Stimulated activated naive CD8-positive, alpha-beta T cell treated with anti-CD3 and anti-CD28 coated beads, Interleukin-15, Interleukin-2, amounts not matched to agents 100 ng/mL and 50 ng/mL, for 24 hours (primary cell): Measurements from ENCODE around the gene RAB18.
"Not testable (repeated sequence)": the region's sequence is repeated elsewhere in the genome, so short reads cannot be mapped to it uniquely, and the experiment has no call there.

ENCODE experiments used
- H3K27ac Mint-ChIP-seq: one replicate; pipeline ENCODE4 v1.8.0; 2021; ENCODE audit warnings: mild to moderate bottlenecking, mixed read lengths
- H3K27me3 Mint-ChIP-seq: one replicate; pipeline ENCODE4 v1.8.0; 2021; ENCODE audit warnings: mixed read lengths
- H3K36me3 Mint-ChIP-seq: one replicate; pipeline ENCODE4 v1.8.0; 2021; ENCODE audit warnings: low read depth, mixed read lengths
- H3K4me1 Mint-ChIP-seq: one replicate; pipeline ENCODE4 v1.8.0; 2021; ENCODE audit warnings: low read depth, mixed read lengths
- H3K4me3 Mint-ChIP-seq: one replicate; pipeline ENCODE4 v1.8.0; 2021; ENCODE audit warnings: mild to moderate bottlenecking, mixed read lengths
- H3K9me3 Mint-ChIP-seq: one replicate; pipeline ENCODE4 v1.8.0; 2021; ENCODE audit warnings: mixed read lengths

The RAB18 gene

DNA sequence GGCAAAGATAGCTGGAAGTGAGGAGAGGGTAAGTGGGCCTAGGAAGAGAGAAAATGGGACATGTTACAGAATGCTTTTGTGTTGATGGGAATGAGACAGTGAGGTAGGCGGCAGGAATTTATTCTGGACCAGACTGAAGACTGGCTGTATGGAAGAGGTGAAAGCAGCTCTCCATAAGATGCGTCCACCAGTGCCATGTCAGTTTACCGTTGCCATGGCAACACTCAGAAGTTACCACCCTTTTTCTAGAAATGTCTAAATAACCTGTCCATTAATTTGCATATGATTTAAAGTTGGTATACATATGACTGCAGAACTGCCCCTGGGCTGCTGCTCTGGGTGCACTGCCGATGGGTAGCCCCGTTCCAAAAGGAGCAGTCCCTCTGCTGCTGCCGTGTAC, 46.7 kb downstream of the RAB18 start:
- no peak overlapping the region for H3K27ac Mint-ChIP-seq
- peaks cover 2% of the 10 kb centered on the region for H3K36me3 Mint-ChIP-seq
- H3K27me3 Mint-ChIP-seq: no peaks in the 10 kb centered on the region
- no peaks in the 10 kb centered on the region for H3K9me3 Mint-ChIP-seq
- H3K4me1 Mint-ChIP-seq: no peaks in the 10 kb centered on the region
- no peak overlapping the region for H3K4me3 Mint-ChIP-seq

DNA sequence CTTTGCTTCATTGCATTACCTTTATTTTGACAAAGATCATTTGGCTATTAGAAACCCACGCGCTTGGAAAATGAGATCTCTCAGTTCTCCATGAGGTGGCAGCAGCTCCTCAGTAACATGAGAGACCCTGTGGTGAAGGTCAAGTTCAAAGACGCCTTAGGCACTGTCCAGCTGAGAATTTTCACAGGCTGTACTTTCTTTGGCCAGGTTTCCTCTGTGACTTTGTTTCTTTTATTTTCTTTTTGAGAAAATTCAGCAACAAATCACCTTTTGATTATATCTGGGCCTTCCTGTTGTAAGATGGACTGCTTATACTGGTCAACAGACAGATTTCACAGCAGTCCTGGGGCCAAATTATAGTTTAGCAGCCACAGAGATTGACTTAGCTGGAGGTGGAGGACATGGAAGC, 54.5 kb downstream of the RAB18 start:
- Mint-ChIP-seq H3K9me3 (no peaks in the 10 kb centered on the region), H3K27me3 (no peaks in the 10 kb centered on the region), H3K4me3 (no peak overlapping the region), H3K36me3 (no peaks in the 10 kb centered on the region), H3K27ac (no peak overlapping the region), H3K4me1 (no peaks in the 10 kb centered on the region)

DNA sequence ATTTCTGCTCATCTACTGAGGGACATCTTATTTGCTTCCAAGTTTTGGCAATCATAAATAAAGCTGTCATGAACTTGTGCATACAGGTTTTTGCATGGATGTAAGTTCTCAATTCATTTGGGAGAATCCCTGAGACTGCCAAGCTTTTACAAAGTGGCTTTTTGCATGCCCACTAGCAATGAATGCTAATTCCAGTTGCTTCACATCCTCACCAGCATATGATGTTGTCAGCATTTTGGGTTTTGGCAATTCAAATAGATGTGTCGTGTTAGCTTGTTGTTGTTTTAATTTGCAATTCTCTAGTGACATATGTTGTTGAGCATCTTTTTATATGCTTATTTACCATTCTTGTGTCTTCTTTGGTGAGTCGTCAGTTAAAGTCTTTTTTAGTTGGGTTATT, 57.2 kb downstream of the RAB18 start:
- Mint-ChIP-seq H3K36me3 (no peaks in the 10 kb centered on the region), H3K4me1 (peaks cover 14% of the 10 kb centered on the region), H3K27ac (no peak overlapping the region), H3K4me3 (no peak overlapping the region), H3K27me3 (no peaks in the 10 kb centered on the region), H3K9me3 (no peaks in the 10 kb centered on the region)

DNA sequence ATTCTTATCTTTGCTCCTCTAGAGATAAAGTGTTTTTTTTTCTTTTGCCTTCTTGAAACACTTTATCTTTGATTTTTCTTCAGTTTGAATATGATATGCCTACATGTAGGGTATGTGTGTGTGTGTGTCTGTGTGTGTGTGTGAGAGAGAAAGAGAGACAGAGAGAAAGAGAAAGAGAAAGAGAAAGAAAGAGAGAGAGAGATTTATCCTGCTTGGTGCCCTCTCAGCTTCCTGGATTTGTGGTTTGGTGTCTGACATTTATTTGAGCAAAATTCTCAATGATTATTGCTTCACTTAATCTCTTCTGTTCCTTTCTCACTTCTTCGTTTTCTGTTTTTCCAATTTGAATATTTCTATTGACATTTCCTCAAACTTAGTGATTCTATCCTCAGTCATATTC, 60.3 kb downstream of the RAB18 start:
- Mint-ChIP-seq H3K9me3 (no peaks in the 10 kb centered on the region), H3K36me3 (no peaks in the 10 kb centered on the region), H3K27me3 (no peaks in the 10 kb centered on the region), H3K4me3 (peak overlapping the region; percentile 24), H3K4me1 (peaks cover 25% of the 10 kb centered on the region), H3K27ac (no peak overlapping the region)

DNA sequence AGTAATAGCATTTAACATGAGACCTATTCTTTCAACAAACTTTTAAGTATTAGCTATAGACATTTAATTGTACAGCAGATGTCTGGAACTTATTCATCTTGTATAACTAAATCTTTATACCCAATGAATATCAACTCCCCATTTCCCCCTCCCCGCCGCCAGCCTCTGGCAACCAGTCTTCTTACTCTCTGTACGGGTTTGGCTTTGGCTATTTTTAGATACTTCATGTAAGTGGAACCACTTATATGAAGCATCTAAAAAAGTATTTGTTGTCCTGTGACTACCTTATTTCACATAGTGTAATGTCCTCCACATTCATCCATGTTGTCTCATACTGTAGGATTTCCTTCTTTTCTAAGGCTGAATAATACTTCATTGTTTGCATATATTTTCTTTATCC, 60.8 kb downstream of the RAB18 start:
- H3K36me3 Mint-ChIP-seq: no peaks in the 10 kb centered on the region
- no peak overlapping the region for H3K4me3 Mint-ChIP-seq
- no peak overlapping the region for H3K27ac Mint-ChIP-seq
- no peaks in the 10 kb centered on the region for H3K27me3 Mint-ChIP-seq
- no peaks in the 10 kb centered on the region for H3K9me3 Mint-ChIP-seq
- H3K4me1 Mint-ChIP-seq: peaks cover 25% of the 10 kb centered on the region

DNA sequence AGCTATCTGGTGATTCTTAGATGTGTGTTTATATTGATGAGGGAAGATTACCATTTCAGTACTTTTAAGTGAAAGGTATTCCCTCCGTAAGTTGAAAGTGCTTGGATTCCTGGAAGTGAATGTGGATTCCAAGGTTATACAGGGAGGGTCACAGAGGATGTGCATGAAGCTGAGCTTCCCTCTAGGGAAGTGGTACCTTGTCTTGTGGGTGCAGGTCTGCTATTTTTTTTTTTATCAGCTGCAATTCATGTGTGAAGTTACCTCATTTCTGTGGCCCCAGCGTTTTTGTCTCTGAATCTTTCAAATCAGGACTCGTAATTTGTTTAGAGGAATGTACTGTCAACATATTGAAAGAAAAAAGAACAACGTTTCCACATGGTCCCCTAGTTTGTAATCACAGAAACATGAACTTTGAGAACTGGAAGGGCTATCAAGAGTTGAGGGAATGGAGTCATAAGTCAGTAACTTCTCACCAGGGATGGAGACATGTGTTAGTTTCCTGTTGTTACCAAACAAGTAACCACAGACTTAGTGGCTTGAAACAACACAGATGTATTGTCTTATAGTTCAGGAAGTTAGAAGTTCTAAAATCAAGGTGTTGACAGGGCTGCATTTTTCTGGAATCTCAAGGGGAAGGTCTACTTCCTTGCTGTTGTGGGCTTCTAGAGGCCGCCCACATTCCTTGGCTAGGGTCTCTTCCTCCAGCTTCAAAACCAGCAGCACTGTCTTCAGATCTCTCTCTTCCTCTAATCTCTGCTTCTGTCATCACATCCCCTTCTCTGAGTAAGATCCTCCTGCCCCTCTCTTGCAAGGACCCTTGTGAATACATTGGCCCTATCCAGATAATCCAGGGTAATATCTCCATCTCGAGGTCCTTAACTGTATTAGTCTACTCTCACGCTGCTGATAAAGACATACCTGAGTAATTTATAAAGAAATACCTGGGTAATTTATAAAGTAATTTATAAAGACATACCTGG, 64.4 kb downstream of the RAB18 start:
- H3K4me3 Mint-ChIP-seq: no peak overlapping the region
- peaks cover 25% of the 10 kb centered on the region for H3K4me1 Mint-ChIP-seq
- H3K9me3 Mint-ChIP-seq: peaks cover 4% of the 10 kb centered on the region
- H3K27me3 Mint-ChIP-seq: no peaks in the 10 kb centered on the region
- H3K27ac Mint-ChIP-seq: no peak overlapping the region
- H3K36me3 Mint-ChIP-seq: no peaks in the 10 kb centered on the region

DNA sequence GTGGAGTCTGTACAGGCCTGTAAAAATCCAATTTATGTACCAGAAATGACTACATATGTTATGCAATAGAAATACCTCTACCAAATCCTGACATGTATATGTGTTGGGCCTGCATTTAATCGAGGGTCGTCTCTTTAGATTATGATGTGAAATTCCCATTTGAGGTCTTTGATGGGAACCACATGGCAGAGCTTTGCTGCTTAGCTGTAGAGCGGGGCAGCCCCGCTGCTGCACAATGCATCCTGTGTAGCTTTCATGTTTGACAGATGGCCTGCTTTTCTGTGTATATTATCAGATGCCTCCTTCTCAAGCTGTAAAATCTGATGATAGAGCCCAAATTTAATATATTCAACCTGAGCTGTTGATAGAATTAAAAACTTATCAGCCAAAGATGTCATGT, 65.8 kb downstream of the RAB18 start:
- Mint-ChIP-seq H3K36me3 (no peaks in the 10 kb centered on the region), H3K4me3 (no peak overlapping the region), H3K27me3 (no peaks in the 10 kb centered on the region), H3K9me3 (peaks cover 4% of the 10 kb centered on the region), H3K4me1 (peaks cover 15% of the 10 kb centered on the region), H3K27ac (no peak overlapping the region)

DNA sequence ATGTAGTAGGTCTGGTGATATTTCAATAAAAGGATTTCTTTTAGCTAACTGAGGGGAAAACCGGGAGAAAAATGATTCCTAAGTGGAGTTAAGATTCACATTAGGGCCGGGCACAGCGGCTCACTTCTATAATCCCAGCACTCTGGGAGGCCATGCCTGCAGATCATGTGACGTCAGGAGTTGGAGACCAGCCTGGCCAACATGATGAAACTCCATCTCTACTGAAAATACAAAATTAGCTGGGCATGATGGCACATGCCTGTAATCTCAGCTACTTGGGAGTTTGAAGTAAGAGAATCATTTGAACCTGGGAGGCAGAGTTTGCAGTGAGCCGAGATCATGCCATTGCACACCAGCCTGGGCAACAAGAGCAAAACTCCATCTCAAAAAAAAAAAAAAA, 72.9 kb downstream of the RAB18 start:
- H3K4me3 Mint-ChIP-seq, H3K36me3 Mint-ChIP-seq, H3K27ac Mint-ChIP-seq, H3K9me3 Mint-ChIP-seq, H3K27me3 Mint-ChIP-seq, H3K4me1 Mint-ChIP-seq: not testable (repeated sequence)

DNA sequence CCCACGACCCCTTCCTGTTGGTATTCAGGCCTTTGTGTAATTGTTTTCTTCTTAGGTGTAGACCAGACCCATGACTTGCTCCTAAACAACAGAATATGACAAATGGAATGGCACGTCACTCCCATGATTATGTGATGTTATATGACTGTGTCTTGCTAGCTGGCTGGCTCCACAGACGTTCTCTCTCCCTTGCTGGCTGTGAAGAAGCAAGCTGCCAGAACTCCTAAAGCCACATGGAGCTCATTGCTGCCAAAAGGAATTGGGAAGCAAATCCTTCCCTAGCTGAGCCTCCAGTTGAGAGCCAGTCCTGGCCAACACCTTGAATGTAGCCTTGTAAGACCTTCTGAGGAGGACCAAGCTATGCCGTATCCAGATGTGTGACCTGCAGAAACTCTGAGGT, 74.2 kb downstream of the RAB18 start:
- Mint-ChIP-seq H3K9me3 (no peaks in the 10 kb centered on the region), H3K27me3 (peaks cover 4% of the 10 kb centered on the region), H3K27ac (no peak overlapping the region), H3K36me3 (no peaks in the 10 kb centered on the region), H3K4me3 (no peak overlapping the region), H3K4me1 (no peaks in the 10 kb centered on the region)

DNA sequence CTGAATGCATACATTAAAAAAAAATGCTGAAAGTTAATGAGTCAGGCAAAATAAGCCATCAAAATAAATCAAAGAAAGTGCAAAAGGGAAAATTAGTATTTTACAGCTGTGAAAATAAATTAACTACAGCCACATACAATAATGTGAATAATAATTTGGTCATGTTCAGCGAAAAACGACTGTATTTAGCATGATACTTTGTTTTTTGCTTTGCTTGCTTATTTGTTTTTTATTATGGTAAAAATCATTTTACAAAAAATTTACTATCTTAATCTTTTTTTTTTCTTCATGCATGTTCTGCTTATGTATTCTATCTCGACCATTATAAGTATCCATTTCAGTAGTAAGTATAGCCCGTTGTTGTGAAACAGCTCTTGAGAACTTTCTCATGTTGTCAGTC, 77.1 kb downstream of the RAB18 start:
- Mint-ChIP-seq H3K4me3 (no peak overlapping the region), H3K9me3 (no peaks in the 10 kb centered on the region), H3K27me3 (peaks cover 4% of the 10 kb centered on the region), H3K27ac (no peak overlapping the region), H3K4me1 (no peaks in the 10 kb centered on the region), H3K36me3 (no peaks in the 10 kb centered on the region)

DNA sequence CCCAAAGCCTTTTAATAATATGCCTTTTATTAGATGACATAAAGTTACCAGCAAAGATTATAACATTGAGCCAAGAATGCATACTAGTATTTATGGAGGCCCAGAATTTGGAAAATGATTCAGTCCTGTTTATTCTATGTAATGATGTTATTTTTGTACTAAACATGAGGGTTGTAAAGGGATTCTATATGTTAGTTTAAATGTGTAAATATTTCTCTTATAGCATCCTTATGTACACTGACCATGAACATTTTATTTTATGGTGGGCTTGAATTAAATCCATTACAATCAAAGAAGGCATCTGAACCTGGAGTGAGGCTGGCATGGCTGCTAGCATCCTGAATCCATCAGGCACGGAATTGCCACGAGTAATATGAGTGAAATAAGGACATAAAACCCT, 80.2 kb downstream of the RAB18 start:
- Mint-ChIP-seq H3K27ac (no peak overlapping the region), H3K4me3 (no peak overlapping the region), H3K27me3 (peaks cover 17% of the 10 kb centered on the region), H3K4me1 (no peaks in the 10 kb centered on the region), H3K36me3 (no peaks in the 10 kb centered on the region), H3K9me3 (peaks cover 9% of the 10 kb centered on the region)
